Measurements from ENCODE around the gene IQSEC1. TPM values are rescaled to one million over a fixed set of nuclear protein-coding genes. Genes with fewer than 3 reads are reported as not detected.

IQSEC1 gene
- total RNA-seq, 1 donor from 2014 or later, result 70.1 TPM

DNA sequence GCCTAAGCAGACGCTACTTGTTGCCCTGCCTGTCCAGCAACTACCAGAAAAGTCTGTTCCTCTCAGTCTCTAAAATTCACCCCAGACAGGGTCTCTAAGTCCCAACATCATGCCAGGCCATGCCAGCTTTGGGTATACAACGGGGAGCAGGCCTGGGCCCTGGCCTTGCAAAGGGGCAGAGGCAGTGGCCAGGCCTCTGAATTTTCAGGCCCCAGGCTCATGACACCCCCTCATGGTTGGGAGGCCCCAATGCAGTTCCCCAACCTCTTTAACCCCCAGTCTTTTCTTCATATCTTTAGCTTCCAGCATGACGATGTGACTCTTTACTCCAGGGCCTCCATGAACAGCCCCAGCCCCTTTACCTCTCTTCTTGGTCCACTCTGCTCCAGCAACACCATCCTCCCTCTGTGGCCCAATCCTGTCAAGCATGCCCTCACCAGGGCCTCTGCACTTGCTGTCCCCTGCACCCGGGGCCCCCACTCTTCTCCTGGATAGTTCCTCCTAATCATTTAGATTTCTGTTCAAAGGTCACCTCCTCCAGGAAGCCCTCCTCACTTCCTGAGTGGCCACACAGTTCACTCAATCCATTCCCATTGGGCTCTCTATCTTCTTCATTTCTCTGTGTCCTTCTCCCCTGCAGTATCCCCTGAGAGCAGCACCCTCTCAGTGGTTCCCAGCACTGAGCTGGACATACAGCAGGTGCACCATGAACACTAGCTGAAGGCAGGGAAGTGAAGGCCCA is 4.8 kb downstream of the IQSEC1 start:
- no peak for DNase-seq (ENCODE audit: low spot score)

DNA sequence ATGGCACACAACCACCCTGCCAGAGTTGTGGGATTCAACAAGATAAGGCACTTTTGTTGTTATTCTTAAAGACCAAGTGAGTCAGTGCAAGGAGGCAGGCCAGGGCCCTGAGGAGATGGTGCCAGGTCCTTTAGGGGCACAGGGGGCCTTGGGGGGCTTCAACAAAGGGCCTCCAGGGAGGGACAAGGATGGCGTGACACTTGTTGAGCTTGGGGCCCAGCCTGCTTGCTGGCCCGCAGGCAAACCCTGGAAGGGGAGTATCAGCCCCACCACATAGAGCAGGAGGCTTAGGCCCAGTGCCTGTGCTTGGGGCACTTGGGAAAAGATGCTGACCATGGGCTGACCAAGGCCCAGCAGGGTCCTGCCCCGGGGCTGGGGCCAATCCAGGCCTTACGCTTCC is 5.5 kb downstream of the IQSEC1 start:
- no peak for DNase-seq (ENCODE audit: low spot score)

DNA sequence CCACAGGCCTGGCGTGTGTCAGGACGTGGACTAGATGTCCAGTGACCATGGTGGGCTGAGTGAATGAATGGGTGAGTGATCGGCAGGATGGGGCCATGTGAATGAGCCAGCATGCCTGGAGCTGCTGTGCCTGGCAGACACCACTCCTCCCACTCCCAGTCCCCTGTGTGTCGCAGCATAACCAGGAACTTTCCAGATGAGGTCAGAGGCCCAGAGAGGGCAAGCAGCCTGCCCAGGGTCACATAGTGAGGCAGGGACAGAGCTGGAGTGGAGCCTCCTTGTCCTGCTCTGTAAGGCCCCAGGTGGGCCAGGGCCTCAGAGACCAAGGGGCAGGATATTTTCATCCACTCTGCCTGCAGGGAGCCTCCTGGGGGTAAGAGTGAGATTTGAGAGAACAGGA is 6.4 kb downstream of the IQSEC1 start:
- no peak for DNase-seq (ENCODE audit: low spot score)

DNA sequence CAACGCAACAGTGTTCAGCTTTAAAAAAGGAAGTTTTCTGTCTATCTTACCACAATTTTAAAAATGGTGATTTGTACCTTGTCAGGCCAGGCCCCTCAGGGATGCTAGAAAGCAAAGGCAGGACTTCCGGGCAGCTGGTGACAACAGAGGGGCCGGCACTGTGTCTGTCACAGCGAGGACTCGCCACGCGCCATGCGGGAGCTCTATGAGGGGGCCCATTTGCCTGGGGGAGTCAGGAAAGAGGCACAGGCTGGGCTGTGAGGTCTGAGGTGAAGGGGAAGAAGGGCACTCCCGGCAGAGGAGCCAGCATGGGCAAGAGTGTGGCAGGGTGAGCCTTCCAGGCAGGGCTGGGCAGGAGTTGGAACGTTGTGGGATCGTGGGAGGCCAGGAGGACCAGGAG is 7.0 kb downstream of the IQSEC1 start:
- no peak for DNase-seq (ENCODE audit: low spot score)

DNA sequence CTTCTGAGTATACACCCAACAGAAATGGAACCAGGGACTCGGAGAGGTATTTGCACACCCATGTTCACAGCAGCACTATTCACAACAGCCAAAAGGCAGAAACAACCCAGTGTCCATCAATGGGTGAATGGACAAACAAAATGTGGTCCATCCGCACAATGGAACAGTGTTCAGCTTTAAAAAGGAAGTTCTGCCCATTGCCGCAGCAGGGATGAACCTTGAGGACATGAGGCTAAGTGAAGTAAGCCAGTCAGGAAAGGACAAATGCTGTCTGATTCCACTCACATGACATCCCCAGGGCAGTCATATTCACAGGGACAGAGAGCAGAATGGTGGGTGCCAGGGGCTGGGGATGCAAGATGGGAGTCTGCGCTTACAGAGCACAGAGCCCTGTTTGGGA is 7.5 kb downstream of the IQSEC1 start:
- DNase-seq (ENCODE audit: low spot score), result no peak

DNA sequence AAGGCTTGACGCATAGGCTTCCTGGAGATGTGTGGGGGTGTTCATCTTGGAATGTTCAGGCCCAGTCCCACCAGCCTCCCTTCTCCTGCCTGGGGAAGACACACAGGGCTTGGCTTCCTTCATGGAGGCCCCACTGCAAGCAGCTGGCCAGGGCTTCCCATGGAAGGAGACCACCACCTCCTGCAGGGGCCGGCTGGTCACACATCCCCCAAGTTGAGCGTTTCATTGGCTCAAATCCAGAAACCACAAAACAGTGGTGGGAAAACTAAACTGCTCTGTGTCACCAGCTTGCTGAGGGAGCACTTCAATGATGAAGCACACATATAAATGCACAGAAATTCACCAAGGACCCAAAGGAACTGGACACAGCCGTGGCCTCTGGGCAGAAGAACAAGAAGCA is 8.3 kb downstream of the IQSEC1 start:
- DNase-seq (ENCODE audit: low spot score), result no peak

DNA sequence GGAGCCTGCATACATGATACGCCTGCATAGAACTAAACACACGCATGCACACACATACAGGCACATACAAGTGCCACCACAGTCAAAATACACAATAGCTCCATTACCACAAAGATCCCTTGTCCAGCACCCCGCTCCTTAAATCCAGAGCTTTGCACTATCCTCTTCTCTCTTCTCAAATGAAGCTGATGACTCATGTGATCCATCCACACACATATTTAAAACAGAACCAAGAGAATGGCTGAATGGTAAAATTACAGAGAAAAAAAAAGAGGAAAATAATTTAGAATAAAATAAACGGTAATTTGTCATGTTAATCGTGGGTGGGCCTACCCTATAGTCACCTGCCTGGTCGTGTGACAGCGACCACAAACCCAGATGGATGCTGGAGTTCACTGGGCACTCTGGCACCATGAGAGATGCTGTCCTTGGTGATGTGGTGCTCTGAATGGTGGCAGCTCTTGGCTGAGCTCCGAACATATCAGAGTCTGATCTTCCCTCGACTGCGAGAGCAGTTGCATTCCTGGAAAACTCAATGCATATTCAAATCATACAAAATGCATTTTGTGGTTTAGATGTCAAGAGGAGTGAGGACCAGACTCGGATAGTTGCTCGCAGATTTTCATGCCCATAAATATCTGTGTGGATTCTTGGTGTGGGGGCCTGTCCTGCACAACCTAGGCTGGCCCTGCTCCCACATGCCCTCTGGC is 8.9 kb downstream of the IQSEC1 start:
- DNase-seq (ENCODE audit: low spot score), result no peak

DNA sequence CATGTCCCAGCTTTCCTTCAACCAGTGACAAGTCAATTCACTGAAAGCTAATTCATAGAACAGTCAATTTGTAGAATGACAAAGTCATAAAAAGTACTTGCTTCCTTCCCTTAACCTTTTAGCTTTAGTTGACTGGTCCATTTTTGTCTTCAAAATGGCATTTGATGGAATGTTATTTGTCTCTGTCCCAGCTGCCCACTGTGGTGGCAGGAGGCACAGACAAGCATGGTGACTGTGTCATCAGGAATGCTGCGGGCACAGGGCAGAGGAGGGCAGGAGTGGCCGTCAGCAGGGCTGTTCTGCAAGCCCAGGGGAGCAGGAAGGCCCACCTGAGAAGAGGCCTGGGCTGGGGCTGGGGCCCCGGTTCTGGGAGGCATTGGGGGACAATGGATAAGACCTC is 10.0 kb downstream of the IQSEC1 start:
- no peak for DNase-seq (ENCODE audit: low spot score)

DNA sequence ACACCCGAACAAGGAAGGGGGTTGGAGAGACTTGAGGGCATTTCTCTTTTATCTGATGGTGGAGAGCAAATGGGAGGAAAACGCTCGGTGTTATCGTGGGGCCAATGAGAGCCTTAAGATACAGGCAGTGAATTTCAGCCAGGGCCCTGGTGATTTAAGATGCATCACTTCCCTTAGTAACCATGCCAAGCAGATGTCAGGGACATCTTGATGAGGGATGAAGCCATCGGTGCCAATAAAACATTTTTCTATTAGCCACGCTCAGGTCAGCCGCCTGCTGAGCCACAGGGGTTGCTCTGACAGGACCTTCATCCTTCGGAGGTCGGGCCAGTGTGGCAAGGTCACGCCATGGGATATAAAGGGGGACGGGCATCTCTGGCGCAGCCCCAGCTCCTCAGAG is 10.6 kb downstream of the IQSEC1 start:
- DNase-seq (ENCODE audit: low spot score), result no peak

DNA sequence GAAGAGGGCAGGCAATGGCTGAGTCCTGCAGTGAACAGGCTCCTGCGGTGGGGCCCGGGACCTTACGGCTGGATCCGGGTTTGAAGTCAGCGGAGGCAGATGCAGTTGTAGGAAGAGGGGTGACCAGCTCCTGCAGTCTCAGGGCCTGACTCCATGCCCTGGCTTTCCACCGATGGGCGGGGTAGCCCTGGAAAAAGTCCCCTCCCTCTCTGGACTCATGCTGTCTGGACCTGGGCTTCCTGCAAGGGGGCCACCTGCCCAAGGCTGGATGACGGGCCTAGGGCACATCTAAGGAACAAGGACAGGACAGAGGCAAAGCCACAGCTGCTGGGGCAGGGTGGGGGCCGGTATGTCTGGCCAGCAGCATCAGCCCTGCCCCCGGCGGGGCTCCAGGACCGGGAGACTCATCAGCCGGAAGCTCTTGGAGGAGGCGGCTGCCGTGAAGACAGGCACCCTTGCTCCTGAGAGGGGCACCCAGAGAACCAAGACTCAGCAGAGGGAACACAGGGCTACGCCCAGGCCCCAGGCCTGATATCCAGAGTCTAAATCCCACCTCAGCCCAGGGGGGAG is 12.8 kb downstream of the IQSEC1 start:
- DNase-seq (ENCODE audit: low spot score), result no peak

DNA sequence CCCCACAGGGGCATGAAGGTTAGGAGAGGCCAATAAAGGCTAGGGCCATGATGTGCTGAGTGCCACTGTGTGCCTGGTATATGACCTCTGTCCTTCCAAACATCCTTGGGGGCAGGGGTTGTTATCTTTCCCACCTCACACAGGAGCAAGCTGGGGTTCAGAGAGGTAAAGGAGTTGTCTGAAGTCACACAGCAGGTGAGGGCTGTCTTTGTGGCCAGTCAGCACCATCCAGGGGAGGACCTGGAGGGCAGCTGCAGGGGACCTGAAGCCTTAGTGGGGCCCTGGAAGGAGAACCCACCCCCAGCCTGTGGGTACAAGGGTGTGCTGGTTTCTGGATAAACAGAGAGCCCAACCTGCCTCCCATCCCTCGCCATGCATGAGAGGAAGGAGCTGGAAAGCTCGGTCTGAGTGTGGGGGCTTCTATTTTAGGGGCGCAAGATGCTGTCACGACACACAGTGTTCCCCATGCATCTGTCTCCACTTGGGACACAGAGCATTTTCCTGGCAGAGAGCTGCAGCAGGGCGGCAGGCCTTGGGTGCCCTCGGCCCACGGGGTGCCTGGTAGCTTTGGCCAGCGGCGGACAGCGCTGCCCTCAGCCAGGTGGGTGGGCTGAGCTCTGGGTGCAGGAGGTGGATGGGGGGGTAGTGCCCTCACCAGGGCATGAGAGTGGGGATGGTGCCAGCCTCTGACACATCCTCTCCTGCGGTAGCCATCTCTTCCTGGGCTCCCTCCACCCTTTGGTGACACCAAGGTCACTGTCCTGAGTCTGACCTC is 14.7 kb downstream of the IQSEC1 start:
- DNase-seq (ENCODE audit: low spot score), result no peak

DNA sequence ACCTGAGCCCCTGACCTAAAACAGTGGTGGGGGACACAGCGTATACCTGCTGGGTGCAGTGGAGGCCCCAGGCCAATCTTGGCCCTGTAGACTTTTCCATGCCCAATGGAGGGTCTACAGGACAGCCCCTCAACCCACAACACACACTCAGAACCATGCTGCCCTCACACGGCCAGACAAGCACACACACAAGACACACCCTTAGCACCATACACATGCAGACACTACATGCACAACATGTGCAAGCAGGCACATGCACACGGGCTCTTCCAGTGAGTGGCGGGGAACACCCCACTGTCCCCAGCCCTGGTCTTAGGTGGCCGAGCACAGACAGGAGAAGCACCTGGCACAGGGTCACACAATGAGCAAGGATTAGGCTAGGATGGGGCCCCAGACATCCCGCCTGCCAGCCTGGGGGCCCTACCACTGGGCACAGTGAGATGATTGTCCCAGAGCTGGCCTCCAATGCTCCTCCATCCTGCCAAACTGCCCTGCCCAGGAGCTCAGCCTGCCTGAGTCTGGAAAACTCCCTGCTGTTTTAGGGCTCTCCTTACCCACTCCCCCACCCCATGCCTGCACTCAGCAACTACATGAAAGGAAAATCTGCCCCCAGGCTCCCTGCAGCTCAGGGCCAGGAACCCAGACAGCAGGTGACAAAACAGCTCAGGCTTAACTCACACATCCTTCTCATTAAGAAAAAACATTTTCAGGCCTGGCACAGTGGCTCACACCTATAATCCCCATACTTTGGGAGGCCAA is 15.8 kb downstream of the IQSEC1 start:
- no peak for DNase-seq (ENCODE audit: low spot score)

DNA sequence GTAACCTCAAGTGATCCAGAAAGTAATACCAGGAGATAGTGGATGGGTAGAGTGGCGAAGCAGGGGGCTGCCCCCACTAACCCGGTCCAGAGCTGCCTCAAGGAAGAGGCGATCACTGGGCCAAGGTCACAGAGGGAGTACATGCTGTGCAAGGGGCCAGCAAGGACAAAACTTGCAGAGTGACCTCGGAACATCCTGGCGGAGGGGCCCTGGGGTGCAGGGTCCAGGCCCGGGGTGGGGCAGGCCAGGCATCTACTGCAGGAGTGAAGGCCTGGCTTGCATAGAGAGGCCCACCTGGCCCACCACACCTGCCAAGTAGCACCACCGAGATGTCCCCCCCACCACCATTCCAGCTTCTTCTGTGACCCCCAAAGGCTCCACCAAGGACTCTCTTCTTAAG is 17.6 kb downstream of the IQSEC1 start:
- no peak for DNase-seq (ENCODE audit: low spot score)

DNA sequence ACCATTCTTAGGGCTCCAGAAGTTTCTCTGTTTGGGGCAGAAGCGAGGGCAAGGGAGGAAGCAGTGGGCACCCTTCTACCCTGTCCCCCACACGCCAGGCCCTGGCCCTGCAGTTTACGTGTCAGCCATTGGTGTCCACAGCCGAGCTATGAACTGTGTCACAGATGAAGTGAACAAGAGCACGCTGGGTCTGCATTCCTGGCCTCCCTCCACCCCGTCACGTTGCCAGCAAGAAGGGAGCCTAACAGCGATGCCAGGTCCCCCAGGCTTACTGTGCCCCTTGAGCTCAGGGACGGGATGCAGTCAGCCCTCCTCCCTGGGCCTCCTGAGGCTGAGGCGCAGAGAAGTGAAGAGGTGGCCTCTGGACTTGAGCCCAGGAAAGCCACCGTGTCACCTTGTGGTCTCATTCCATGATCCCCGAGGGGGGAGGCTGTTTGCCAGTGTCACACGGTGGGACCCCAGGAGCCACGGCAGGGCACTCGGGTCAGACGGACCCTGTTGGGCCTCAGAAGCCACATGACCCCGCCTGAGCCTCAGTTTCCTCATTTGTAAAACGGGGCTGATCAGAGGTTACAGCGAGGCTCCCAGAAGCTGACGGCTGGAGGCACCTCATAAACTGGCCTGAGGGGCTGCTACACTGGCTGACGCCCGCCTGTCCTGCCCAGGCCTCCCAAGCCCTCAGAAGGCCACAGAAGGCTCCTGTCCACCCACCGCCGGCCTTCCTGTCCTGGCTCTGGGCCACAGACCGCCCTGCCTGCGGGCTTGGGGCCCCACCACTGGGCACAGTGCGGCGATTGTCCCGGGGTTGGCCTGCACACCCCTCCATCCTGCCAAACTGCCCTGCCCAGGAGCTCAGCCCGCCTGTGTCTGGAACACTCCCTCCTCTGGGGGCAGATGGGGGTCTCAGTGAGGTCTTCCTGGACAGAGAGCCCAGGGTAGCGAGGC is 18.6 kb downstream of the IQSEC1 start:
- no peak for DNase-seq (ENCODE audit: low spot score)

DNA sequence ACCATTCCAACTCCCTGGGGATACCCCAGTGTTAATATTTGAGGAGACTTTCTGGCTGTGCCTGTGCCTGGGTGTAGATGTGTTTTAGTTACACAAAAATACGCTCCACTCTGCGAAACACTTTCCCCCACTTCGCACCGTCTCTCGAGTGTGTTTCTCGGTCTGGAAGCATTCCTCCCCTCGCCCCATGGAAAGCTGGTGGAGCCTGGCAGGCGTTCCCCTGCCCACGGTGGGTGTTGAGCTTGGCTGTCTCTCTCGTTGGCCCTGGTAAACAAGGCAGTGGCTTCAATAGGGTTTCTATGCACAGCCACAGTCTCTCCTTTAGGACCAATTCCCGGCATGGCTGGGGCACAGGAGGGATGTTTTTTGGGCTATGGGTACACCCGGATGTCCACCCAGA is 19.3 kb downstream of the IQSEC1 start:
- no peak for DNase-seq (ENCODE audit: low spot score)

DNA sequence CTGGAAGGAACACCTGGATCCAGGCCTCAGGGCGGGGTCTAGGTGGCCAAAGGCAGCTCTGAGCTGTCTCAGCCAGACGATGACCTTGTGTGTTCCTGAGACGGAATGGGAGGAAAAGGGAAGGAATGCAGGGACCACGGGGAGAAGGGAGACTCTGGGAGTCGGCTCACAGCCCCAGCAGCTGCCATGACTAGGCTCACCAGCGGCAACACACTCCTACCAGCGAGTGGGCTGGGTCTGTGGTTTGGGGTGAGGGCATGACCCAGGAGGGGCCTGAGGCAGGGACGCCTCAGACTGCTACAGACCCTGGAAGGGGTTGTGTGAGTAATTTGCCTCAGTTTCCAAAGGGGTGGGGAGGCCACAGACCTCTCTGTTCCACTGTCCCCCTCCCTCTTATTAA is 19.8 kb downstream of the IQSEC1 start:
- DNase-seq (ENCODE audit: low spot score), result no peak

DNA sequence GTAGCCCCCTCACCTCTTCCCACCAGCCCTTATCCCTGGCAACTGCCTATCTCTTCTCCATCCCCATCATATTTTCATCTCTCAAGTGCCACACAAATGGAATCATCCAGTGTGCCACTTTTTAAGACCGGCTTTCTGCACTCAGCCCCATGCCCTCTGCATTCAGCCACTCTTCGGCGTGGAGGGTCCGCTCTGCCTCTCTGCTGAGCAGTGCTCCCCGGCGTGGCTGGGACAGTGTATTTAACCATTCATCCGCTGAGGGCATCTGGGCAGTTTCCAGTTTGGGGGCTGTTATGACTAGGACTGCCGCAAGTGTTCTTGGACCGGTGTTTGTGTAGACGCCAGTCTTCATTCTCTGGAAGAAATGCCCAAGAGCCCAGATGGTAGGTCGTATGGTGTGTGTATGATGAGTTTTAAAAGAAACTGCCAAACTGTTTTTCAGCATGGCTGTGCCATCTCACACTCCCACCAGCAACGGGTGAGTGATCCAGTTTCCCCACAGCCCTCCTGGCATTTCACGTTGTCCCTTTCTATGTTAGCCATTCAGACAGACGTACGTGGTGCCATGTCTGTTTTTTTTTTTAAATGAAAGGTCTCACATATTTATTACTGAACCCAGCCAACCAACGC is 20.9 kb downstream of the IQSEC1 start:
- no peak for DNase-seq (ENCODE audit: low spot score)

DNA sequence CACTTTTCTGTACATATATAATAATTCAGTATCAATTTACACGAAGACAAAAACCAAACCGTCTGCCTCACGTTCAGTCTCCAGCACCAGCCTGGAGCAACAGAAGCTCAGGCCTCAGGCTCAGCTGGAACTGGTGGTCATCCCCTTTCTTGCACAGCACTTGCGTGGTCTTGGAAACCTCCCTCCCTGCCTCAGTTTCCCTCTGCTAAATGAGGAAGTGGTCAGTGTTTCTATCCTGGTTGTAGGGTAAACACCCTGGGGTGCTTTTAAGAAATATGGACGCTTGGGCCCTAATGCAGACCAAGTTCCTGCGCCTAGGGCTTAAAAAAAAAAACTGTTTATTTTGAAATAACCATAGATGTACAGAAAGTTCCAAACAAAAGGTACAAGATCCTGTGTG is 21.6 kb downstream of the IQSEC1 start:
- no peak for DNase-seq (ENCODE audit: low spot score)

DNA sequence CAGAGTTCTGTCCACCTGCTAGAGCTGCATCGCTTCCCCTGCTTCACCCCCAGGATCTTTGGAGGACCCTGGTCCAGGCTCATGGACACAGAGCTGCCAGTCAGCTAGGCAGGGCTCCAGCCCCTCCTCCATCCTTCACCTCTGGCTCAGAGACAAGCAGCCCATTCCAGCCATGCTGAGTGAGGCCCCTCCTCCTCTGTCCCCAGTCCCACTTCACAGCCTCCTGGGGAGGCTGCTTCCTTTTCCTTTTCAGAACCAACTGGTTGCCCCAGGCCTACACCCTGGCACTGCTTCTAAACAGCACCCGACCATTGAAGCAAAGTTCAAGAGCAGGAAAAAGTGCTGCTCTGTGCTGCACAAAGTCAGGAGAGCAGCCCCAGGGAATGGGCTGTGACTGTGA is 22.2 kb downstream of the IQSEC1 start:
- DNase-seq (ENCODE audit: low spot score), result no peak

DNA sequence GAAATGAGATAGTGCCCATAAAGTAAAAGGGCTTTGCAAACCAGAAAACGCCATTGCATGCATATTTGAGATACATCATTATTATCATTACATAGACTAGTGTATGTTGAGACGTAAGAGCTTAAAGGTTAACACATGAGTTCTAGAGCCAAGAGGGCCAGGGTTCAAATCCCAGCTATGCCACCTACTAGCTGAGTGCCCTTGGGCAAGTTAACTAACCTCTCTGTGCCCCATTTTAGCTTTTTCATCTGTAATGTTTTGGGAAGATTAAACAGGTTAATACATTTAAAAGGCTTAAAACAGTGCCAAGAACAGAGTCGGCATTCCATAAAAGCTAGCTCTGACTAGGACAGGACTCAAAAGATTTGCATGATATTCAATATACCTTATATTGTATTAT is 22.8 kb downstream of the IQSEC1 start:
- no peak for DNase-seq (ENCODE audit: low spot score)
